ENCODE results near the gene KYNU.

GRCh38 chr2:142961202-142961601 lies 83.7 kb downstream of the KYNU start:
- no peak for TF ChIP-seq CTCF (IDR thresholded peaks at IDR 0.05; ENCODE audit: poor library complexity)
- no peak for TF ChIP-seq EZH2 (IDR thresholded peaks at IDR 0.05; ENCODE audit: borderline replicate concordance)
- TF ChIP-seq EZH2phosphoT487 (IDR thresholded peaks at IDR 0.05; ENCODE audit: low read depth, severe bottlenecking, unreplicated experiment) = no peak

All from hepatocyte (in vitro differentiated cells).